Endothelial cell of umbilical vein (primary cell): ENCODE data around the gene PGA3. TPM values are rescaled to one million over a fixed set of nuclear protein-coding genes. Genes with fewer than 3 reads are reported as not detected.
"Not testable (repeated sequence)": the region's sequence is repeated elsewhere in the genome, so short reads cannot be mapped to it uniquely, and the experiment has no call there.

ENCODE experiments used
- BruUV-seq: library from RNA; stranded (reverse); fragments of 400-500 nt; replicated peaks from 2 replicates; lab custom pipeline; 2021; lab: Mats Ljungman, UMichigan
- CTCF ChIA-PET: fragments of 300-600, 350-600 bp; sonication (Branson Sonifier 250); formaldehyde crosslinking; loops from one replicate; lab custom pipeline; 2021; ENCODE audit warnings: antibody characterized with exemption, inconsistent platforms; lab: Charles Lee
- POLR2A ChIA-PET: fragments of 300-600, 350-600 bp; sonication (Branson Sonifier 250); formaldehyde crosslinking; loops from one replicate; lab custom pipeline; 2021; ENCODE audit warnings: antibody characterized with exemption, inconsistent platforms; lab: Charles Lee
- DNase-seq: peaks from one replicate; pipeline ENCODE4 v3.0.0-alpha.2; 2011; ENCODE audit warnings: low read depth, low spot score
- FAIRE-seq: peaks from 2 replicates; lab custom pipeline; 2011; peaks lifted over from hg19 to GRCh38; lab: Jason Lieb, UNC
- H2AFZ ChIP-seq: 2 replicates; pipeline ENCODE4 v1.6.0; 2012; ENCODE audit warnings: low read depth, low read length, control low read depth, inconsistent platforms
- H3K27ac ChIP-seq: 2 replicates; pipeline ENCODE4 v1.5.1; 2011; ENCODE audit warnings: low read depth, mild to moderate bottlenecking, control low read depth, low read length, moderate library complexity; ENCODE audit not compliant: insufficient read depth
- H3K27me3 ChIP-seq, 2 experiments: 2 replicates each; pipeline versions ENCODE4 v1.6.0 to v1.6.1; 2011; ENCODE audit warnings: low read length in 2 of 2, mixed read lengths in 1 of 2; ENCODE audit not compliant: control insufficient read depth in 2 of 2, insufficient read depth in 2 of 2
- H3K36me3 ChIP-seq, 2 experiments: 2 replicates in 1 of 2; 3 replicates in 1 of 2; pipeline ENCODE4 v1.5.1; 2011; ENCODE audit warnings: low read length in 2 of 2, mild to moderate bottlenecking in 1 of 2, moderate library complexity in 1 of 2; ENCODE audit not compliant: control insufficient read depth in 2 of 2, insufficient read depth in 2 of 2; ENCODE audit errors: extremely low read depth in 1 of 2
- H3K4me1 ChIP-seq: 3 replicates; pipeline ENCODE4 v1.5.1; 2011; ENCODE audit warnings: mild to moderate bottlenecking, low read length; ENCODE audit not compliant: control insufficient read depth, insufficient read depth; ENCODE audit errors: extremely low read depth
- H3K4me2 ChIP-seq: 2 replicates; pipeline ENCODE4 v1.6.1; 2011; ENCODE audit warnings: low read length, control low read depth, mixed read lengths; ENCODE audit not compliant: insufficient read depth
- H3K4me3 ChIP-seq, 3 experiments: fragments of 200-600 bp in 1 of 3; sonication (generic), shearing (Covaris generic) in 1 of 3; replicated peaks in 1 of 3; 2 replicates each; pipeline ENCODE4 v1.5.1; 2011 to 2016; ENCODE audit warnings: control low read depth in 3 of 3, low read length in 3 of 3, mild to moderate bottlenecking in 2 of 3, inconsistent platforms in 1 of 3, low read depth in 1 of 3, moderate library complexity in 1 of 3; ENCODE audit not compliant: insufficient read depth in 1 of 3
- H3K79me2 ChIP-seq: 2 replicates; pipeline ENCODE4 v1.6.0; 2012; ENCODE audit warnings: low read length, inconsistent platforms; ENCODE audit not compliant: control insufficient read depth, insufficient read depth
- H3K9ac ChIP-seq: replicated peaks from 2 replicates; pipeline ENCODE3; 2011; ENCODE audit warnings: low read length, control low read depth; ENCODE audit not compliant: insufficient read depth; ENCODE audit errors: extremely low read depth
- H3K9me1 ChIP-seq: replicated peaks from 3 replicates; pipeline ENCODE4 v1.6.0; 2011; ENCODE audit warnings: mild to moderate bottlenecking, low read length; ENCODE audit not compliant: control insufficient read depth, insufficient read depth; ENCODE audit errors: extremely low read depth
- H3K9me3 ChIP-seq: replicated peaks from 2 replicates; pipeline ENCODE4 v1.5.1; 2012; ENCODE audit warnings: low read length, inconsistent platforms; ENCODE audit not compliant: control insufficient read depth, insufficient read depth
- H4K20me1 ChIP-seq: replicated peaks from 2 replicates; pipeline ENCODE3; 2011; ENCODE audit warnings: mild to moderate bottlenecking, low read length; ENCODE audit not compliant: control insufficient read depth, insufficient read depth; ENCODE audit errors: extremely low read depth
- CTCF ChIP-seq, 2 donors: IDR thresholded peaks; 1 replicate in 1 of 2; 2 replicates in 1 of 2; pipeline ENCODE4 v1.5.1; 2011; ENCODE audit warnings: low read length in 2 of 2, mild to moderate bottlenecking in 2 of 2, moderate library complexity in 2 of 2, control low read depth in 1 of 2, inconsistent platforms in 1 of 2, low read depth in 1 of 2; ENCODE audit not compliant: insufficient read depth in 1 of 2; ENCODE audit errors: extremely low read depth in 1 of 2
- EZH2 ChIP-seq: IDR thresholded peaks from 2 replicates; pipeline ENCODE4 v1.6.1; 2012; ENCODE audit warnings: borderline replicate concordance, low read depth, mild to moderate bottlenecking, moderate library complexity, low read length, inconsistent platforms; ENCODE audit not compliant: severe bottlenecking
- FOS ChIP-seq: IDR thresholded peaks from 2 replicates; pipeline ENCODE4 v1.6.1; 2011; ENCODE audit warnings: mild to moderate bottlenecking, low read length, moderate library complexity, borderline replicate concordance; ENCODE audit not compliant: insufficient read depth
- GATA2 ChIP-seq: IDR thresholded peaks from 2 replicates; pipeline ENCODE4 v1.7.0; 2011; ENCODE audit warnings: low read depth, mild to moderate bottlenecking, moderate library complexity, mixed read lengths, low read length; ENCODE audit not compliant: insufficient read length, insufficient read depth
- JUN ChIP-seq: IDR thresholded peaks from 2 replicates; pipeline ENCODE4 v1.6.1; 2011; ENCODE audit warnings: borderline replicate concordance, low read depth; ENCODE audit not compliant: insufficient read length, insufficient read depth
- MAX ChIP-seq: IDR thresholded peaks from 2 replicates; pipeline ENCODE4 v1.6.1; 2011; ENCODE audit not compliant: insufficient read depth, insufficient read length
- MYC ChIP-seq: IDR thresholded peaks from one replicate; pipeline ENCODE4 v1.6.1; 2011; ENCODE audit warnings: mild to moderate bottlenecking, low read depth, low read length
- POLR2A ChIP-seq: IDR thresholded peaks from 2 replicates; pipeline ENCODE4 v1.6.1; 2012; ENCODE audit warnings: low read depth, mild to moderate bottlenecking, control low read depth, low read length
- POLR2AphosphoS5 ChIP-seq: IDR thresholded peaks from 2 replicates; pipeline ENCODE4 v1.6.1; 2012; ENCODE audit warnings: low read depth, mild to moderate bottlenecking, control low read depth, low read length, moderate library complexity; ENCODE audit not compliant: insufficient read depth
- dilution Hi-C: fragments of 300-500 bp; cut with MboI; formaldehyde crosslinking; loops from one replicate; pipeline ENCODE4 v1.15.0; 2019; ENCODE audit warnings: low sequenced_read_pairs; ENCODE audit not compliant: extremely low pct_ligation_motif_present
- intact Hi-C: fragments of 100-400 bp; cut with micrococcal nuclease; formaldehyde crosslinking; loops from one replicate; pipeline ENCODE4 v1.10.0; 2022
- polyA plus RNA-seq, 4 experiments: library from polyadenylated mRNA; depleted of rRNA in 3 of 4; stranded (reverse) in 3 of 4; unstranded in 1 of 4; fragments of >200 nt; gene quantifications; 2 replicates each; pipeline versions ENCODE4 v1.2.1 to v1.2.3, GENCODE V29; 2011 to 2012; ENCODE audit warnings: missing spikeins in 1 of 4
- total RNA-seq: library from RNA; stranded (reverse); gene quantifications from 2 replicates; pipeline ENCODE4 v1.2.3, GENCODE V29; 2021

The PGA3 gene
- total and polyA plus RNA-seq, 2 donors (not counting 3 experiments of a cell fraction or from before 2014, with no cell fraction given), result not detected

GRCh38 chr11:61201476-61201875, 1.8 kb upstream of the PGA3 start:
- H3K27me3 ChIP-seq, result no peaks in the 10 kb centered on the region
- no peaks in the 10 kb centered on the region for H3K79me2 ChIP-seq
- H3K27ac ChIP-seq, result no peak overlapping the region
- no peak overlapping the region for H3K4me3 ChIP-seq
- no peaks in the 10 kb centered on the region for H4K20me1 ChIP-seq
- POLR2A ChIA-PET, result no interaction called here
- dilution Hi-C loops, result no loop called here
- FAIRE-seq, result no peak
- no peak for DNase-seq
- no peaks in the 10 kb centered on the region for H3K9me1 ChIP-seq
- CTCF ChIA-PET, result no interaction called here
- no peaks in the 10 kb centered on the region for H3K9me3 ChIP-seq
- no peak overlapping the region for H3K9ac ChIP-seq
- TF ChIP-seq EZH2 (no peak), MYC (no peak), POLR2A (no peak), POLR2AphosphoS5 (no peak), GATA2 (no peak), JUN (no peak), FOS (no peak), CTCF (IDR thresholded peaks at IDR 0.05; ENCODE audit: extremely low read depth in 1 of 2, insufficient read depth in 1 of 2, low read depth in 1 of 2, low read length in 2 of 2) (no peak), MAX (no peak)
- no peak overlapping the region for H2AFZ ChIP-seq
- BruUV-seq, result no TSS peak
- intact Hi-C loops, result no loop called here
- H3K4me1 ChIP-seq, result no peaks in the 10 kb centered on the region
- H3K4me2 ChIP-seq, result no peak overlapping the region
- H3K36me3 ChIP-seq, result no peaks in the 10 kb centered on the region

GRCh38 chr11:61203873-61204272, 558 bp downstream of the PGA3 start:
- DNase-seq, H2AFZ ChIP-seq, H3K9me1 ChIP-seq, H3K4me2 ChIP-seq, H3K79me2 ChIP-seq, BruUV-seq, H4K20me1 ChIP-seq, H3K9me3 ChIP-seq, POLR2A ChIA-PET, intact Hi-C loops, CTCF ChIA-PET, H3K36me3 ChIP-seq, H3K4me1 ChIP-seq, H3K27ac ChIP-seq, dilution Hi-C loops, H3K27me3 ChIP-seq, H3K9ac ChIP-seq, FAIRE-seq, H3K4me3 ChIP-seq: not testable (repeated sequence)

GRCh38 chr11:61204502-61205059, 1.3 kb downstream of the PGA3 start:
- H3K9me1 ChIP-seq, BruUV-seq, DNase-seq, H3K4me2 ChIP-seq, dilution Hi-C loops, H3K4me1 ChIP-seq, H3K36me3 ChIP-seq, H3K79me2 ChIP-seq, FAIRE-seq, H3K27ac ChIP-seq, H4K20me1 ChIP-seq, H3K27me3 ChIP-seq, H3K4me3 ChIP-seq, CTCF ChIA-PET, H2AFZ ChIP-seq, H3K9ac ChIP-seq, intact Hi-C loops, H3K9me3 ChIP-seq, POLR2A ChIA-PET: not testable (repeated sequence)
